PFSK-1 (cell line): ENCODE measurements around the gene TMEM117.

Experiments used
- FOXP2 ChIP-seq: optimal IDR thresholded peaks from 2 replicates; pipeline ENCODE3; 2011; ENCODE audit warnings: borderline replicate concordance, control low read depth, inconsistent platforms; ENCODE audit not compliant: insufficient read depth; ENCODE audit errors: extremely low read length, extremely low read depth
- POLR2AphosphoS5 ChIP-seq: IDR thresholded peaks from 2 replicates; pipeline ENCODE4 v1.6.1; 2012; ENCODE audit warnings: low read depth, mild to moderate bottlenecking, control low read depth, low read length, moderate library complexity
- REST ChIP-seq, 2 experiments: IDR thresholded peaks; 2 replicates each; pipeline versions ENCODE4 v1.6.1 to v1.8.0; 2011 to 2012; ENCODE audit warnings: low read depth in 2 of 2, low read length in 2 of 2, control low read depth in 1 of 2, inconsistent platforms in 1 of 2, mild to moderate bottlenecking in 1 of 2, moderate library complexity in 1 of 2; ENCODE audit not compliant: insufficient read depth in 1 of 2
- TAF1 ChIP-seq: IDR thresholded peaks from 2 replicates; pipeline ENCODE4 v1.6.1; 2012; ENCODE audit warnings: low read length, control low read depth, borderline replicate concordance; ENCODE audit not compliant: insufficient read depth

DNA sequence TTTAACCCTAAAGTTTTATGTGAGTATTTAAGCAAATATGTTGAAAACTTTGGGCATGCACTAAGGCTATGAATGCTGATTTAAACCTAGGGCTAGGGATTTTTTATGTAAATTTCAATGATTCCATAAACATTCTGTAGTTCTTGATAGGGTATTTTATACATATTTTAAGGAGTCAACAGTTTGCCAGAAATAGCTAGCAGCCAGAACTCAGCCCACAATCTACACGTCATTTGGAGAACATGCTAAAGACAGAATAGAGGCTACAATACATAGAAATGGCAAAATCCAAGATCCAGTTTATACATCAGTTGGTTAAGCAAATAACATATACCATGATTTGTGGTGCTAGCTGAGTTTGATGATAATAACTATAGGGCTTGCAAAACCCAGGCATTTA, 184.7 kb downstream of the TMEM117 start:
- TF ChIP-seq POLR2AphosphoS5, result no peak
- TF ChIP-seq REST (IDR thresholded peaks at IDR 0.05; ENCODE audit: insufficient read depth in 1 of 2, low read depth in 2 of 2, low read length in 2 of 2), result no peak
- TF ChIP-seq TAF1, result no peak
- no peak for TF ChIP-seq FOXP2
